Endothelial cell of umbilical vein (primary cell): ENCODE measurements around the gene CLDN22.

ENCODE experiments used
- EZH2 ChIP-seq: IDR thresholded peaks from 2 replicates; pipeline ENCODE4 v1.6.1; 2012; ENCODE audit warnings: borderline replicate concordance, low read depth, mild to moderate bottlenecking, moderate library complexity, low read length, inconsistent platforms; ENCODE audit not compliant: severe bottlenecking
- FOS ChIP-seq: IDR thresholded peaks from 2 replicates; pipeline ENCODE4 v1.6.1; 2011; ENCODE audit warnings: mild to moderate bottlenecking, low read length, moderate library complexity, borderline replicate concordance; ENCODE audit not compliant: insufficient read depth
- POLR2A ChIP-seq: IDR thresholded peaks from 2 replicates; pipeline ENCODE4 v1.6.1; 2012; ENCODE audit warnings: low read depth, mild to moderate bottlenecking, control low read depth, low read length
- TF ChIP-seq, protein P1 (sequence below): IDR thresholded peaks from 2 replicates; pipeline ENCODE4 v1.6.1; 2011; ENCODE audit not compliant: insufficient read depth, insufficient read length
- TF ChIP-seq, protein P2 (sequence below), 2 donors: IDR thresholded peaks; 1 replicate in 1 of 2; 2 replicates in 1 of 2; pipeline ENCODE4 v1.5.1; 2011; ENCODE audit warnings: low read length in 2 of 2, mild to moderate bottlenecking in 2 of 2, moderate library complexity in 2 of 2, control low read depth in 1 of 2, inconsistent platforms in 1 of 2, low read depth in 1 of 2; ENCODE audit not compliant: insufficient read depth in 1 of 2; ENCODE audit errors: extremely low read depth in 1 of 2

DNA sequence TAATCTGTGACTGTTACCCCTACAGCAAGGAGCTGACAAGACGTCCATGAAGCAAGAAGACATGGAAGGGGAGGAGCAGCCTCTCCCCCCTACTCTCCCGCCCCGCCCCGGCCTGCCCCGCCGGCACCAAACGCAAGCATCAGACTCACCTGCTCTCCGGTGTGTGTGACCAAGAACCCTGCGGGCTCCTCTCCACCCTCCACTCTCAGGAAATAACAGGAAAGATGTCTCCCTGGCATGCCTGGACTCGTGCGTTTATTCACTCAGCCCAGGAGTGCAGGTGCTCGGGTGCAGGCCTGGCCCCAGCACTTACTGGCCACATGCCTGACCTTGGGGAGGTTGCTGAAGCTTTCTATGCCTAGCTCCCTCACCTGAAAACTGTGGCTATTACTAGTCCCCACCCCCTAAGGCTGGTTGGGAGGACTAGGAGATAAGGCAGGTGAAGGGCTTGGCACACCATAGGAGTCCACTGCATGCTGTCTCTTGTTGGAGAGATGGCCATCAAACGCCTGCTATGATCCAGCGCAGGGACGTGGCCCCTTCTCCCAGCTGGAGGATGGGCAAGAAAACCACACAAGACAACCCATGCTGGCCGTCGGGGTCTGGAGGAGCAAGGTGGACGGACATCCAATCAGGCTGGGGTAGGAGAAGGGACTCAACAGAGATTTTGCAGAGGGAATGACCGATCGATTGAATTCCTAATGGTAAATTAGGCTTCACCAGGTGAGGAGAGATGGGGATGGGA, 37.0 kb upstream of the CLDN22 start:
- TF ChIP-seq POLR2A, result no peak
- TF ChIP-seq FOS, result no peak
- no peak for TF ChIP-seq EZH2
- TF ChIP-seq, protein P1, sequence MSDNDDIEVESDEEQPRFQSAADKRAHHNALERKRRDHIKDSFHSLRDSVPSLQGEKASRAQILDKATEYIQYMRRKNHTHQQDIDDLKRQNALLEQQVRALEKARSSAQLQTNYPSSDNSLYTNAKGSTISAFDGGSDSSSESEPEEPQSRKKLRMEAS, result no peak
- TF ChIP-seq, protein P2, sequence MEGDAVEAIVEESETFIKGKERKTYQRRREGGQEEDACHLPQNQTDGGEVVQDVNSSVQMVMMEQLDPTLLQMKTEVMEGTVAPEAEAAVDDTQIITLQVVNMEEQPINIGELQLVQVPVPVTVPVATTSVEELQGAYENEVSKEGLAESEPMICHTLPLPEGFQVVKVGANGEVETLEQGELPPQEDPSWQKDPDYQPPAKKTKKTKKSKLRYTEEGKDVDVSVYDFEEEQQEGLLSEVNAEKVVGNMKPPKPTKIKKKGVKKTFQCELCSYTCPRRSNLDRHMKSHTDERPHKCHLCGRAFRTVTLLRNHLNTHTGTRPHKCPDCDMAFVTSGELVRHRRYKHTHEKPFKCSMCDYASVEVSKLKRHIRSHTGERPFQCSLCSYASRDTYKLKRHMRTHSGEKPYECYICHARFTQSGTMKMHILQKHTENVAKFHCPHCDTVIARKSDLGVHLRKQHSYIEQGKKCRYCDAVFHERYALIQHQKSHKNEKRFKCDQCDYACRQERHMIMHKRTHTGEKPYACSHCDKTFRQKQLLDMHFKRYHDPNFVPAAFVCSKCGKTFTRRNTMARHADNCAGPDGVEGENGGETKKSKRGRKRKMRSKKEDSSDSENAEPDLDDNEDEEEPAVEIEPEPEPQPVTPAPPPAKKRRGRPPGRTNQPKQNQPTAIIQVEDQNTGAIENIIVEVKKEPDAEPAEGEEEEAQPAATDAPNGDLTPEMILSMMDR (IDR thresholded peaks at IDR 0.05; ENCODE audit: extremely low read depth in 1 of 2, insufficient read depth in 1 of 2, low read depth in 1 of 2, low read length in 2 of 2), result no peak
